ENCODE results near the gene ZFC3H1.
"Not testable (repeated sequence)": the region's sequence is repeated elsewhere in the genome, so short reads cannot be mapped to it uniquely, and the experiment has no call there.

ZFC3H1 gene

DNA sequence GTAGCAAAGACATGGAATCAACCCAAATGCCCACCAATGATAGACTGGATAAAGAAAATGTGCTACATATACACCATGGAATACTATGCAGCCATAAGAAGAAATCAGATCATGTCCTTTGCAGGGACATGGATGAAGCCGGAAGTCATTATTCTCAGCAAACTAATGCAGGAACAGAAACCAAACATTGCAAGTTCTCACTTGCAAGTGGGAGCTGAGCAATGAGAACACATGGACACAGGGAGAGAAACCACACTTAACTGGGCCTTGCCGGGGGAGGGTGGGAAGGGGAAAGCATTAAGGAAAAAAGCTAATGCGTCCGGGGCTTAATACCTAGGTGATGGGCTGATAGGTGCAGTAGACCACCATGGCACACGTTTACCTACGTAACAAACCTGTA lies 93.8 kb downstream of the ZFC3H1 start:
- not testable (repeated sequence) for DNase-seq

DNA sequence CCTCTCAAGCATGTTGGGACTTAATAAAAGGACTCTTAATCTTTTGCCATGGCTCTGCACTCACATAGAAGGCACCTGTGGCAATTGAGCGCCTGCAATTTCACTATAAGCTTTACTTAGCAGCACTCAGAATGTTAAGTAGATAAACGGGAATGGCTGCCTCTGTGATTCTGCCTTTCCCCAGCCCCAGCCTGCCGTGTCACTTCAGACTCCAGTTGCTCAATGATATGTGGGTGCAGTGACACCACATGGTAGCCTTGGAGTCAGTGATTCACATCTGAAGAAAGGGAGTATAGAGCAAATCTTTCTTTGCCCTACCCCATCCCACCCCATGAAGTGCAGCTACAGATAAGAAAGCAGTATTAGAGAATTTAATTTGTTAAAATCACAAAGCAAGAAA lies 96.1 kb downstream of the ZFC3H1 start:
- DNase-seq = no peak

DNA sequence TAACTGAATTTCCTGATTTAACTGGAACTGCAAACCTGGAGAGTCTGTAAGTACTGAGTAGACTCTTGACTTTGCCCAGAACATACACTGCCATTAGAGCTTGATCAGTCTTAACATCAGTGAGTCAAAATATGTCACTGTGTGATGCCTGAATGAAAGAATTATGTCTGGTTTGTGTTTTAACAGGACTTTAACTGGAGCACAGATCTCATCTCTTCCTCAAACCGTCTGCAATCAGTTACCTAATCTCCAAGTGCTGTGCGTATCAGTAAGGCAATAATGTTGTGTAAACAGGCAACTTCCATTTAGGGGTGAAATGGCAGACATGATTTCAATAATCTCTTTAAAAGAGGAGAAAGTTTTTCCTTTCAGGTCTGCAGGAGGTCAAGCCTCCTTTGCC lies 97.0 kb downstream of the ZFC3H1 start:
- DNase-seq = no peak

GRCh38 chr12:71565535-71565934 lies 98.1 kb downstream of the ZFC3H1 start:
- no peak for DNase-seq

DNA sequence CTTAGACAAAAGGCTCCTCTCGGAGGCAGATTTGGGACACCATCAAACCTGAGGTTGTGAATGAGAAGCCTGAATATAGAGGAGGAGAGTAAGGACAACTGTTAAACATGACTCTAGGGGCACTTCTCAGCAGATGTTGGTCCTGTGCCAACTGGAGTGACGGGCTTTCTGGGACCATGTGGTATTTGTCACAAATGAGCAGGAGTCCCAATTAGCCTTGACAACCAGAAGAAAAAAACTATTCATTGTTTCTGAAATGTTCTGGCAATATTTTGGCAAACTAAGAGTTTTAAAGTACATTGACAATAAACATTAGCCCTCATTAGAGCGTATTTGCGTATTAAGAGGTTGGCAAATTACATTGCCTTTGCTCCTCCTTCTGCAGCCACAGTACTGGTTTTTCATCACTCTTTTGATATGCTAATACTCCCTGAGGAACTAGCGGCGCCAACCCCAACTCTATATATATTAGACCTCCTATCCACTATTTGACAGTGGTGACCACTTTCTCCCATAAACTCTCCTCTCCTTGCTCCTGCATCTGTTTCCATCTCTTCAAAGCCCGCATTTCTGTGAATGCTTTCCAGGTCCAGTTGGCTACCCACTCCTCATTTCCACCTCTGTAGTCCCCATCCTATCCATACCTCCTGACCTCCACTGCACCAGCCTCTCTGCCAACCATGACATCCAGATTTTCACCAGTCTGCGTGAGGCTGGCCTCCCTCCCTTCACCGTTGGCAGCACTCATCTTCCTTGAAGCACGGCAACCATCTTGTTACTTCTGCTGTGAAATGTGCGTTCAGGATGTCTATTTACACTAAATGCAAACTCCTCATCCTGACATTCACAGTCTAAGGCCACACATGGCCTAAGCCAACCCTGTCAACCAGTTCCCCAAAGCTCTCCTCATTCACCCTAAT lies 100.7 kb downstream of the ZFC3H1 start:
- DNase-seq = peak in 1 of 2 experiments; percentile 28
